T-helper 1 cell treated with Interleukin-12 subunit alpha and Interleukin-12 subunit beta and Interleukin-4 antibody, amounts not matched to agents 30 μg/mL and 1 μg/mL, for 36 hours (primary cell): ENCODE measurements around the gene CDRT4.

Source experiments
- H3K27ac Mint-ChIP-seq: one replicate; pipeline ENCODE4 v1.8.0; 2021; ENCODE audit warnings: mild to moderate bottlenecking, mixed read lengths
- H3K27me3 Mint-ChIP-seq: one replicate; pipeline ENCODE4 v1.8.0; 2021; ENCODE audit warnings: low read depth, mixed read lengths
- H3K36me3 Mint-ChIP-seq: one replicate; pipeline ENCODE4 v1.8.0; 2021; ENCODE audit warnings: low read depth, mixed read lengths
- H3K4me1 Mint-ChIP-seq: one replicate; pipeline ENCODE4 v1.8.0; 2021; ENCODE audit warnings: low read depth, mixed read lengths
- H3K4me3 Mint-ChIP-seq: one replicate; pipeline ENCODE4 v1.8.0; 2021; ENCODE audit warnings: mild to moderate bottlenecking, moderate library complexity, mixed read lengths
- H3K9me3 Mint-ChIP-seq: one replicate; pipeline ENCODE4 v1.8.0; 2021; ENCODE audit warnings: mixed read lengths

The CDRT4 gene

DNA sequence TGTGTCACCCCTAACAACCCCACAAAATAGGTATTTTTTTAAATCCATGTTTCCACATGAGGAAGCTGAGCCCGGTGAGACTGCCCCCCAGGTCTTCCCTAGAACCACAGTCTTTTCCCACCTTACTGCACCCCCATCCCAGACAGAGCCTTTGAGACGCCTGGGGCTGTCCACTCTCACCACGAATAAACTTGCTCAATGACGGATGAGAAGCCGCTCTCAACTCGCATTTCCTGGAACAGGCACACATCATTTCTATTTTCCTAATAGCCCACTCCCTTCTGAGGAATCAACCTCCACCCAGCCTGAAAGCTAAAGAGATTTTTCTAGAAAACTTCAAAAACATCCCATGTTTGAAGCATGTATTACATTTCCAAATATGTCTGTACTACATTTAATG is 14.1 kb upstream of the CDRT4 start:
- peaks cover 1% of the 10 kb centered on the region for H3K36me3 Mint-ChIP-seq

DNA sequence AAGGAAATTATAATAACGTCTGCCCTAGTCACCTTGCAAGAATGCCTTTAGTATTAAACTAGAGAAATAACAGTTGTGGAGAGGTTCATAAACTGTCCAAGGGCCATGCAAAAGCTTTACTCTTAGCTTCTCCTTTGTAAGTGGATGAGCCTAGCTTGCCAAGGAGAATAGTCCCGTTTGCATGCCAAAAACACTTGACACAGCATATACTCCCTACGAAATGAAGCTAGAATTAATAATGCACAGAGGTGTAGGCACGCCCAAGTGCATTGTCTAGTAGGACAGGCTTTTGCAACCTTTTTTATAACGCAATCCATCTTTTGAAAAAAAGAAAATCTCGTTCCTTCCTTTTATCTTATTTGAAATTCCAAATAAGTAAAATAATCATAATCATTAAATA is 12.8 kb upstream of the CDRT4 start:
- Mint-ChIP-seq H3K9me3 (no peaks in the 10 kb centered on the region), H3K4me3 (no peak overlapping the region), H3K36me3 (peaks cover 1% of the 10 kb centered on the region), H3K27ac (no peak overlapping the region), H3K27me3 (no peaks in the 10 kb centered on the region), H3K4me1 (no peaks in the 10 kb centered on the region)

More for the DNA sequence above, 14.1 kb upstream of the CDRT4 start:
- H3K27me3 Mint-ChIP-seq: no peaks in the 10 kb centered on the region
- H3K4me3 Mint-ChIP-seq: no peak overlapping the region
- no peaks in the 10 kb centered on the region for H3K9me3 Mint-ChIP-seq
- H3K27ac Mint-ChIP-seq: no peak overlapping the region
- no peaks in the 10 kb centered on the region for H3K4me1 Mint-ChIP-seq

DNA sequence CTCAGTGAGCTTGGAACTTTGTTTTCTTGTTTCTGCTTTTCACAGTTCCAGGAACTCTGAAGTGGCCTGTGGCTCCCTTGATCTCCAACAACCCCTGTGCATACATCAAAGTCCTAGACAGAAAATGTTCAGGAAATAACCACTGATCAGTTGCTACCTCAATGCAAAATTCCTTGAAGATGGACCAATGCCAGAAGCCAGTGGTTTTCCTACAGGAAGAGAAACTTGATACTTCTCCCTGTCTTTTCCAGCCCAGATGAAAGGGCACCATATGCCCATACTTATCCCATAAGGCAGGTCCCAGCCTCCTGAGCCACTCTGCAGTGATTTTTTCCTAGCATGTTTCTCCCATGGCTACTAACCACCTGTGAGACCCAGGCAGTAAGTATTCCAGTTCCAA is 12.3 kb upstream of the CDRT4 start:
- Mint-ChIP-seq H3K27ac (no peak overlapping the region), H3K4me1 (no peaks in the 10 kb centered on the region)

DNA sequence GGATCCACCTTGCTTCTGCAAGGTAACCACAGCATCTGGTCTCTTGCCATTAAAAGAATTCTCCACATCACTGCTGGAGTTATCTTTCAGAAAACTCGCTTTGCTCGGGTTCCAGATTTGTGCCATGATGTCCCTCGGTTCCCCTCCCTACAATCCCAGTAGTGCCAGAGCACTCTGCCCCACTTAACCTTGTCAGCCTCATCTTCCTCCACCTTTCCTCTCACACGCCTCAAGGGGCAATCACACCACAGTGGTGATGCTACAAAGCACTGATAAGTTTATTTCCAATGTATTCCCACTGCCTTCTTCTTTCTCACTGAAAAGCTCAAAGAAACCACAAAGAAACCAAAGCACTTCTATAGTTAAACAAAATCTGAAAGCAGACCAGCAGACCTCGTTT is 11.4 kb upstream of the CDRT4 start:
- Mint-ChIP-seq H3K27ac (no peak overlapping the region), H3K9me3 (no peaks in the 10 kb centered on the region), H3K36me3 (peaks cover 4% of the 10 kb centered on the region), H3K27me3 (no peaks in the 10 kb centered on the region), H3K4me1 (no peaks in the 10 kb centered on the region), H3K4me3 (no peak overlapping the region)

More for the DNA sequence above, 12.3 kb upstream of the CDRT4 start:
- H3K36me3 Mint-ChIP-seq: peaks cover 1% of the 10 kb centered on the region
- no peaks in the 10 kb centered on the region for H3K9me3 Mint-ChIP-seq
- H3K27me3 Mint-ChIP-seq: no peaks in the 10 kb centered on the region
- no peak overlapping the region for H3K4me3 Mint-ChIP-seq

DNA sequence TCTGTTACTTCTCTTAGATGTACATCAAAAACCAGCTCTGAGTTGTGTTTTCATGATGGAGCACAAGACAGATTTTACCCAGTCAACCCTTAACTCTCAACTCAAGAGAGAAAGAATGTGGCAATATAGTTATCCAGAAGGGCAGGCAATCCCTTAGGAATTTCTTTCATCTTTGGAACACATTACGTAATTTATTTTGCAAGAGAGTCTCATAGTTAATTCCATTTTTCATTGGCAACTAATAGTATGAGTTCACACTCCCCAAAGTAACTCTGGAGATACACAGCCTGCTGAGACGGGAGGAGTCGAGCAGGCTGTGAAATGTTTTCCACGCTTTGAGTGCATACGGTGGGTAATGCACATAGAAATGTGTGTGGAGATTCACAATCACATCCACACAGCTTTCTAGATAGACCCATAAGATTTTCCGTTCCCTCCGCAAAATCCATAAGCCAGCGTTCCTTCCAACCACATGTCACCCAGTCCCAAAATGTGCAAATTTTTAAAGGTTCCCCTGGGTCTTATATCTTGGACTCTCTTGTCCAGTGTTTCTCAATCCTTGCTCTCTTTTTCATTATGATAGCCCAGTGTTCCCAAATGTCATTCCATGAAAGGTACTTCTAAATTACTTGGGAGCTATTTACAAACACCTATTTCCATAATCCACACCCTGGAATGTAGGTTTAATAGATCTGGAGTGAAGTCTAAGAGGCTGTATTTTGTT is 8.4 kb upstream of the CDRT4 start:
- Mint-ChIP-seq H3K9me3 (no peaks in the 10 kb centered on the region), H3K27ac (no peak overlapping the region), H3K4me1 (no peaks in the 10 kb centered on the region), H3K27me3 (no peaks in the 10 kb centered on the region), H3K36me3 (peaks cover 7% of the 10 kb centered on the region), H3K4me3 (no peak overlapping the region)

DNA sequence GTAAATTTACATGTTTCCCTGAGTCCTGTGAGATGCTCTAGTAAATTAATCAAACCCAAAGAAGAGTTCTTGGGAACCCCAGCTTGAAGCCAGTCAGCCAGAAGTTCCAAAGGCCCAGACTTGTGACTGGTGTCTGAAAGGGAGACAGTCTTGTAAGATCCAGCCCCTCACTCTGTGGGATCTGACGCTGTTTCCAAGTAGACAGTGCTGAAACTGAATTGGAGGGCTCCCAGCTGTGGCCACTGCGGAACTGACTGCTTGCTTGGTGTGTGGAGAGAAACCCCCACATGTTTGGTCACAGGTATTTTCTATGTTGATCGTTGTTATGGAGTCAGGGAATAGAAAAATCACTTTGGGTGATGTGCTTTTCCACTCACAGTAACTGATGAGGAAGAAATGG is 5.5 kb upstream of the CDRT4 start:
- H3K9me3 Mint-ChIP-seq: no peaks in the 10 kb centered on the region
- H3K27me3 Mint-ChIP-seq: no peaks in the 10 kb centered on the region
- no peak overlapping the region for H3K4me3 Mint-ChIP-seq
- no peaks in the 10 kb centered on the region for H3K4me1 Mint-ChIP-seq
- no peak overlapping the region for H3K27ac Mint-ChIP-seq
- peaks cover 6% of the 10 kb centered on the region for H3K36me3 Mint-ChIP-seq

DNA sequence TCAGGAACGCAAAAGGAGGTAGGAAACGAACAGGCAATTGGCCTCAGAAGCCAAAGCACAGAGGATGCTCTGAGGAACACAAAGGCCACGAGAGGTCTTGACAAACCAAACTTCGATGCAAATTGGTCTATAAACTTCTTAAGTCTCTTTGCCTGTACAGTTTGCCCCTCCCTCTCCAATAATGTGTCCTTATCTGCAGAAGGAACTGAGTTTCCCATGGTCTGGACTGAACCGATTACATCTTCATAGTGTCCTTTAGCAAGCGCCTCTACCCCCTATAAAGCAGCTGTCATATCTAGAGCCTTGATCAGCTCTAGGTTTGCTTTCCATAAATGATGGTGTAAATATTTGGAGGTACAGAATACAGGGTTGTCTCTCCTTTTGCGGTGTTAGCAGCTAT is 3.1 kb upstream of the CDRT4 start:
- no peak overlapping the region for H3K27ac Mint-ChIP-seq
- H3K36me3 Mint-ChIP-seq: peaks cover 6% of the 10 kb centered on the region

DNA sequence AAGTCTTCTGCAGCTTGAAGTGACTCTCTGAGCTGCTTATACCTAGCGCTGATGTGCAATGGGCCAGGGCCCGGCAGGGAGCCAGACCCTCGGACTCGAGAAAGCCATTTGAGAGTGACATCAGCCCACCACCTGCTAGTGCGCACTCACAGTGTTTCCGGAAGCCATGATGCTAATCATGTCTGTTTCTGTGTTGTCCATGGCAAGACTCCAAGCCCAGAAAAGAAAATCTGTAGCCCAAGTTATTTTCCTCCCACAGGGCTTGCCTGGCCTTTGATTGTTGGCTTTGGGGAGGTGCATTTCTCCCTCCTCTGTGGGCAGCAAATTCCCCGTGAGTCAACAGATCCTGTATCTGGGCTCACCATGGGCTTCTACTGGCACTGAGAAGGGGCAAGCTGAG is 1.8 kb upstream of the CDRT4 start:
- Mint-ChIP-seq H3K36me3 (peaks cover 6% of the 10 kb centered on the region), H3K27me3 (no peaks in the 10 kb centered on the region), H3K4me1 (no peaks in the 10 kb centered on the region), H3K9me3 (no peaks in the 10 kb centered on the region), H3K4me3 (no peak overlapping the region), H3K27ac (no peak overlapping the region)

More for the DNA sequence above, 3.1 kb upstream of the CDRT4 start:
- Mint-ChIP-seq H3K4me1 (no peaks in the 10 kb centered on the region), H3K9me3 (no peaks in the 10 kb centered on the region), H3K27me3 (no peaks in the 10 kb centered on the region), H3K4me3 (no peak overlapping the region)

DNA sequence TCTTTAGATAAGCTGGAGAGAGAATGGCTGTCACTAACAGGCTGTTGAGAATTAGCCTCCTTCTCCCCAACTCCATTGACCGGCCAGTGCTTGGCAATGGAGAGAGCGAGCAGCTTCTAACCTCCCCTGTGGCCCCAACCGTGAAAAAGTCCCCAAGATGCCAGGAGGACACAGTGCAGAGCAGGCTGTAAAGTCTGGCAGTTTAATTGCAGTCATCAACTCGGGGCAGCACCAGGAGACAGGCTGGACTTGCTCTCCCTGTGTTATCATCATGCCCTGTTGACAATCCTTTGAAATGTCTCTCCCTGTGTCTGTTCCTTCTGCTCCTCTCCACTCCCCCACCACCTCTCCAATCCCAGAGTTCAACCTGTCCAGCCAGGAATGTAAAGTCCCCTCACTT is 705 bp upstream of the CDRT4 start:
- H3K27ac Mint-ChIP-seq: no peak overlapping the region
- no peak overlapping the region for H3K4me3 Mint-ChIP-seq
- no peaks in the 10 kb centered on the region for H3K27me3 Mint-ChIP-seq
- no peaks in the 10 kb centered on the region for H3K9me3 Mint-ChIP-seq
- no peaks in the 10 kb centered on the region for H3K4me1 Mint-ChIP-seq
- H3K36me3 Mint-ChIP-seq: peaks cover 3% of the 10 kb centered on the region

DNA sequence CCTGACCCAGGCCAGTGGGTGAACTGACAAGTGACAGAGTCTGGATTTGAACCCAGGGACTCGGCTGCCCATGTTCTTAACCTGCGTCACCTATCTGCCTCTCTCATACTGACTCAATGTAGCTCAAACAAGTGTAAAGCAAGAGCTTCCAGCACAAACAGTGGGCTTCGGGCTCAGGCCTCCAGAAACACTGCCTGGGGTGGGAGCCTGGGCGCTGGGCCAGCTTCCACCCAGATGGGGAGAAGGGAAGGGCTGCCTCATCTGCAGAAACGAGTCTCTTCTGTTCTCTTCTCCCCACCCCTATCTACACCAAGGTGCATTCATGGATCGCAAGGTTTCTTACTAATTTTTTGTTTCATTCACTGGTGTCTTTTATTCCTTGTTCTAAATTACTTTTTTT is 1.3 kb downstream of the CDRT4 start:
- Mint-ChIP-seq H3K9me3 (no peaks in the 10 kb centered on the region), H3K27ac (no peak overlapping the region), H3K4me3 (no peak overlapping the region), H3K36me3 (no peaks in the 10 kb centered on the region), H3K4me1 (no peaks in the 10 kb centered on the region), H3K27me3 (no peaks in the 10 kb centered on the region)

DNA sequence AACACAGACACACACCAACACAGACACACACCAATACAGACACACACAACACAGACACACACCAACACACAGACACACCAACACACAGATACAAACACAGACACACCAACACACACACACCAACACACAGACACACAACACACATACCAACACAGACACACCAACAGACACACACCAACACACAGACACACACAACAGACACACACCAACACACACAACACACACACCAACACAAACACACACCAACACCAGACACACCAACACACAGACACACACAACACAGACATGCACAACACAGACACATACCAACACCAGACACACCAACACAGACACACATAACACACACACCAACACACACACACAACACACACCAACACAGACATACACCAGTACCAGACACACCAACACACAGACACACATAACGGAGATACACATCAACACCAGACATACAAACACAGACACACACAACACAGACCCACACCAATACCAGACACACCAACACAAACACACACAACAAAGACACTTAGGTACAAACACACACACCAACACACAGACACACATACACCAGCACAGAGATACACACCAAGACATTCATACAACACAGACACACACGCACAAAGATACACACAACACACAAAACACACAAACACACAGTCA is 2.2 kb downstream of the CDRT4 start:
- Mint-ChIP-seq H3K4me3 (no peak overlapping the region), H3K36me3 (peaks cover under 1% of the 10 kb centered on the region), H3K9me3 (no peaks in the 10 kb centered on the region), H3K27me3 (no peaks in the 10 kb centered on the region), H3K4me1 (no peaks in the 10 kb centered on the region), H3K27ac (no peak overlapping the region)

DNA sequence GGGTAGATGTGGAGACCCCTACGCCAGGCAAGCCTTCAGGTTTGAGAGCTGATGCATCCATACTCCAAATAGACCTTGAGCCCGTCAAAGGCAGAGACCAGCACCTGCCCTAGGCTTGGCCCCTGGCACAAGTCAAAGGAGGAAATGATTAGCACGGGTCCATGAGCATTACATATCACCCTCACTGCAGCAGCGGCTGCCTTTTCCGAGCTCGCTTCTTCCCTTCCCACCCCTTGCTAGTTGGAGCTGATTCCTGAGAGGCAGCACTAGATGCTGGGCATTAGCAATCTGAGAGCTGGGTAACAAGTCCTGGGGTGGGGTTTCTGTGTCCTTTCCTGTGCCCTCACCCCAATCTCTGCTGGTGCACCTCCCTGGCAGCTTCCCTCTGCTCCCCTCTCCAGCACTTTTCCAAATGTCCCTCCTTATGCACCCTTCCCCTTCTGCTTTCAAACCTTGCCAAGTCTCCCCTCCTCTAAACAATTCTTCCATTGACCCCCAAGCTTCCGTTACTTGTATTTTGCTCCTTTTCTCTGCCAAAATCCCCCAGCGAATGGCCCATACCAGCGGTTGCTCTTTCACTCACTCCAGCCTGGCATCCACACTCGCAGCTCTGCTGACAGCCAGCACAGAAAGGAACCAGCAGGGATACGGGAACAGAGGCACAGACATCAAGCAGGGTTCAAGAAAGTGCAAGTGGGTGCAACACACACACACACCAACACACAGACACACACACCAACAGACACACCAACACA is 3.0 kb downstream of the CDRT4 start:
- no peaks in the 10 kb centered on the region for H3K9me3 Mint-ChIP-seq
- H3K36me3 Mint-ChIP-seq: peaks cover 4% of the 10 kb centered on the region
- H3K27me3 Mint-ChIP-seq: no peaks in the 10 kb centered on the region
- H3K4me3 Mint-ChIP-seq: no peak overlapping the region
- H3K4me1 Mint-ChIP-seq: no peaks in the 10 kb centered on the region
- H3K27ac Mint-ChIP-seq: no peak overlapping the region

DNA sequence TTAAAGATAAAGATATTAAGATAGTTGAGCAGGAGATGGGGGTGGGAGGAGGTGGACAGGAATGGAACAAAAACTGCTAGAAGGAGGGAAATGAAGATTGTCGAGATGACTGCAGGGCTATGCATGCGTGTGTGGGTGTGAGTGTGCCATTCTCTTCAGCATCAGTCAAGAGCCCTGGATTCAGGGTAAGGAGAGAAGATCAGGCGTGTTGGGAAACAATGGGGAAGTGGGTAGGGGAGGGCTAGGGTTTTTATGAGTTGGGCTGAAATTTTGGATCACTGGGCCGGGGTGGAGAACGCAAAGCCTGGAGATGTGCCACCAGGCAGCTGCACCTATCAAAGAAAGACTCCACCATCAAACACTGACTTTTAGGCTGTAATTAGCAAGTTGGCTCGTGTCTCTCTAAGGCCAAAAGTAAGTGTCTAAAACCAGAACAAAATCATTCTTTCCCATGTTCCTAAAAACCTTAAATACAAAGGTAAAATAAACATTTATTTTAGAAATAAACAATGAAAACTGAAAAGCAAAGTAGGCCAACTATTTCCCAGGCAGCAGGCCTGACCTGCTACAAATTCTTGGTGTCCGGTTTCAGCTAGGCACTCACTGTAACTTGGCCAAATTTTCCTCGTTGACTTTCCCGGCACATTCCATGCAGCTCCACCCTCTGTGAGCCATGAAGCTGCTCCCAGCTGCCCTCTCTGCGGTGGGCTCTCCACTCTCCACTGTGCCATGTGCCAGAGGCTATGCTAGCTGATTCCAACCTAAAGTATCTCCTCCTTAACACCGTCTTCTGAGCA is 4.2 kb downstream of the CDRT4 start:
- H3K4me3 Mint-ChIP-seq: no peak overlapping the region
- H3K4me1 Mint-ChIP-seq: no peaks in the 10 kb centered on the region
- no peak overlapping the region for H3K27ac Mint-ChIP-seq
- H3K36me3 Mint-ChIP-seq: peaks cover 4% of the 10 kb centered on the region
- no peaks in the 10 kb centered on the region for H3K27me3 Mint-ChIP-seq
- H3K9me3 Mint-ChIP-seq: no peaks in the 10 kb centered on the region

DNA sequence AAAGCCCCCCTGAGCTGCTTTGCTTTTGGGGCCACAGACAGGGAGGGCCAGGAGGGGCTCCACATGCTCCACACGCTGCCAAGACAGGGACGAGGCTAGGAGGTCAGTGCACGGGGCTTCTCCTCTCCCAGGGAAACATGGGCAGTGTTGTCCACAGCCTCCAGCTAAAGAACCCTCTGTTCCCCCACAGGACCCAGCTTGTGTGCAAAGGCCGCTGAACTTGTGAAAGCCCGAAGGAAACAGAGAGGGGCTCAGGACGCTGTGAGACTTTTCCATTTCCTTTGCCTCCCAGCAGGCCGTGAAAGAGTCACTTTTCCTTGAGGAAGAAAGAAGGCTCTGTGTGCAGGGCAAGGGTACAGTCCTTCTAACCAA is 9.7 kb downstream of the CDRT4 start:
- Mint-ChIP-seq H3K4me1 (no peaks in the 10 kb centered on the region), H3K9me3 (peaks cover 8% of the 10 kb centered on the region), H3K36me3 (peaks cover 19% of the 10 kb centered on the region), H3K4me3 (no peak overlapping the region), H3K27ac (no peak overlapping the region), H3K27me3 (no peaks in the 10 kb centered on the region)
